HEK293 (cell line): Measurements from ENCODE around the gene ATP5F1B.

Source experiments
- CTCF ChIA-PET: fragments of 350-600 bp; formaldehyde crosslinking; extraction: SDS; loops from one replicate; lab custom pipeline; 2021; ENCODE audit warnings: antibody characterized with exemption; lab: Yijun Ruan, JAX
- POLR2A ChIA-PET: fragments of 300-600 bp; formaldehyde crosslinking; extraction: SDS; loops from one replicate; lab custom pipeline; 2020; ENCODE audit warnings: antibody characterized with exemption, inconsistent platforms; lab: Yijun Ruan, JAX
- H3K27ac ChIP-seq: fragments of 200-500 bp; sonication (Bioruptor generic); 2 replicates; pipeline ENCODE4 v1.5.1; 2014; ENCODE audit warnings: low read depth, low read length, control low read depth, inconsistent platforms; ENCODE audit errors: extremely low read depth
- H3K36me3 ChIP-seq, 2 experiments: fragments of 200-500 bp in 1 of 2; sonication (Bioruptor generic) in 1 of 2; 1 replicate in 1 of 2; 2 replicates in 1 of 2; pipeline ENCODE4 v1.5.1; 2014 to 2017; ENCODE audit warnings: inconsistent platforms in 2 of 2, low read length in 2 of 2; ENCODE audit not compliant: control insufficient read depth in 2 of 2, insufficient read depth in 1 of 2
- H3K4me1 ChIP-seq: fragments of 200-500 bp; sonication (Bioruptor generic); 2 replicates; pipeline ENCODE4 v1.5.1; 2014; ENCODE audit warnings: mild to moderate bottlenecking, low read length, inconsistent platforms; ENCODE audit not compliant: control insufficient read depth, insufficient read depth
- H3K4me3 ChIP-seq: 2 replicates; pipeline ENCODE4 v1.5.1; 2011; ENCODE audit warnings: low read depth, mild to moderate bottlenecking, control low read depth, low read length, moderate library complexity
- H3K9me3 ChIP-seq: fragments of 200-500 bp; sonication (Bioruptor generic); 2 replicates; pipeline ENCODE4 v1.5.1; 2014; ENCODE audit warnings: low read depth, low read length, inconsistent platforms; ENCODE audit not compliant: control insufficient read depth, insufficient read depth
- EGR2 ChIP-seq: fragments of 450-650 bp; formaldehyde crosslinking; IDR thresholded peaks from 2 replicates; pipeline ENCODE4 v1.5.1; 2016; ENCODE audit warnings: low read depth, missing biosample characterization, missing genetic modification characterization
- HOXD13 ChIP-seq: sonication (generic); formaldehyde crosslinking; IDR thresholded peaks from 2 replicates; pipeline ENCODE4 v1.8.0; 2022; ENCODE audit warnings: missing genetic modification reagents, borderline replicate concordance
- MZF1 ChIP-seq: fragments of 450-650 bp; formaldehyde crosslinking; IDR thresholded peaks from 2 replicates; pipeline ENCODE4 v1.5.1; 2017; ENCODE audit warnings: missing biosample characterization, missing genetic modification characterization, borderline replicate concordance
- PRDM6 ChIP-seq: fragments of 450-650 bp; formaldehyde crosslinking; IDR thresholded peaks from 2 replicates; pipeline ENCODE4 v1.5.1; 2017; ENCODE audit warnings: missing biosample characterization, missing genetic modification characterization
- ZBTB1 ChIP-seq: fragments of 450-650 bp; formaldehyde crosslinking; IDR thresholded peaks from 2 replicates; pipeline ENCODE4 v1.5.1; 2016; ENCODE audit warnings: missing biosample characterization, missing genetic modification characterization
- ZEB2 ChIP-seq: fragments of 450-650 bp; formaldehyde crosslinking; IDR thresholded peaks from 2 replicates; pipeline ENCODE4 v1.5.1; 2016; ENCODE audit warnings: missing biosample characterization, missing genetic modification characterization
- ZNF175 ChIP-seq: fragments of 450-650 bp; formaldehyde crosslinking; IDR thresholded peaks from 2 replicates; pipeline ENCODE4 v1.5.1; 2016; ENCODE audit warnings: missing biosample characterization, missing genetic modification characterization
- ZNF18 ChIP-seq: fragments of 450-650 bp; formaldehyde crosslinking; IDR thresholded peaks from 2 replicates; pipeline ENCODE4 v1.5.1; 2016; ENCODE audit warnings: missing biosample characterization, missing genetic modification characterization
- ZNF311 ChIP-seq: fragments of 450-650 bp; formaldehyde crosslinking; IDR thresholded peaks from 2 replicates; pipeline ENCODE4 v1.5.1; 2017; ENCODE audit warnings: missing biosample characterization, missing genetic modification characterization, borderline replicate concordance
- ZNF335 ChIP-seq: fragments of 450-650 bp; formaldehyde crosslinking; conservative IDR thresholded peaks from 2 replicates; pipeline ENCODE4 v1.5.1; 2016; ENCODE audit warnings: missing biosample characterization, missing genetic modification characterization
- ZNF366 ChIP-seq: fragments of 450-650 bp; formaldehyde crosslinking; conservative IDR thresholded peaks from 2 replicates; pipeline ENCODE4 v1.5.1; 2016; ENCODE audit warnings: missing biosample characterization, missing genetic modification characterization
- ZNF398 ChIP-seq: fragments of 450-650 bp; formaldehyde crosslinking; IDR thresholded peaks from 2 replicates; pipeline ENCODE4 v1.5.1; 2017; ENCODE audit warnings: missing biosample characterization, missing genetic modification characterization
- ZNF518A ChIP-seq: fragments of 450-650 bp; formaldehyde crosslinking; conservative IDR thresholded peaks from 2 replicates; pipeline ENCODE4 v1.5.1; 2016; ENCODE audit warnings: low read depth, missing biosample characterization, missing genetic modification characterization
- ZNF548 ChIP-seq: fragments of 450-650 bp; formaldehyde crosslinking; IDR thresholded peaks from 2 replicates; pipeline ENCODE4 v1.5.1; 2016; ENCODE audit warnings: missing biosample characterization, missing genetic modification characterization
- ZNF549 ChIP-seq: fragments of 450-650 bp; IDR thresholded peaks from 2 replicates; pipeline ENCODE4 v1.5.1; 2018; ENCODE audit warnings: missing biosample characterization, missing genetic modification characterization, mild to moderate bottlenecking, inconsistent platforms, moderate library complexity
- ZNF555 ChIP-seq: fragments of 450-650 bp; formaldehyde crosslinking; conservative IDR thresholded peaks from 2 replicates; pipeline ENCODE4 v1.5.1; 2017; ENCODE audit warnings: missing biosample characterization, mild to moderate bottlenecking, missing genetic modification characterization, inconsistent platforms
- ZNF623 ChIP-seq: fragments of 450-650 bp; formaldehyde crosslinking; IDR thresholded peaks from 2 replicates; pipeline ENCODE4 v1.5.1; 2016; ENCODE audit warnings: missing biosample characterization, missing genetic modification characterization
- ZNF830 ChIP-seq: fragments of 450-650 bp; IDR thresholded peaks from 2 replicates; pipeline ENCODE4 v1.5.0; 2018; ENCODE audit warnings: missing biosample characterization, missing genetic modification characterization, low read depth, mild to moderate bottlenecking, moderate library complexity
- ZSCAN16 ChIP-seq: fragments of 450-650 bp; formaldehyde crosslinking; IDR thresholded peaks from 2 replicates; pipeline ENCODE4 v1.5.1; 2016; ENCODE audit warnings: missing biosample characterization, missing genetic modification characterization

The ATP5F1B gene

GRCh38 chr12:56604355-56604754, 41.4 kb downstream of the ATP5F1B start:
- TF ChIP-seq ZNF518A (tag by site-specific recombination) (no peak), ZNF830 (tag by site-specific recombination) (no peak), ZNF335 (tag by site-specific recombination) (no peak), ZNF548 (no peak), ZEB2 (tag by site-specific recombination) (no peak), ZBTB1 (tag by site-specific recombination) (no peak), ZSCAN16 (tag by site-specific recombination) (no peak), PRDM6 (tag by site-specific recombination) (no peak), MZF1 (tag by site-specific recombination) (no peak), EGR2 (tag by site-specific recombination) (no peak), ZNF366 (tag by site-specific recombination) (no peak), ZNF18 (tag by site-specific recombination) (no peak), ZNF549 (tag by site-specific recombination) (no peak), HOXD13 (CRISPR knock-in tag) (no peak), ZNF555 (no peak), ZNF175 (tag by site-specific recombination) (no peak), ZNF398 (tag by site-specific recombination) (no peak), ZNF311 (tag by site-specific recombination) (no peak), ZNF623 (tag by site-specific recombination) (no peak)
- TF ChIP-seq, all 188 proteins: peak for 0
- Histone ChIP-seq H3K4me1 (no peaks in the 10 kb centered on the region), H3K36me3 (peaks cover 78 to 94% of the 10 kb centered on the region in 2 experiments), H3K27ac (no peak overlapping the region), H3K9me3 (no peaks in the 10 kb centered on the region), H3K4me3 (no peak overlapping the region)
- ChIA-PET POLR2A (no interaction called here), CTCF (interaction anchor here (0.7 to 1.5 kb wide), 2 partner anchors 33 to 322 kb away, joined by 3 read pairs; no protein-coding TSS in a partner anchor)
